HG03135 (cell line): Measurements from ENCODE around the gene SLC15A3.

ENCODE experiments used
- ATAC-seq: cut with Tn5 transposase; IDR thresholded peaks from one replicate; pipeline ENCODE4 v1.9.1; 2021; ENCODE audit warnings: mild to moderate bottlenecking, moderate library complexity; ENCODE audit not compliant: unreplicated experiment

The SLC15A3 gene

DNA sequence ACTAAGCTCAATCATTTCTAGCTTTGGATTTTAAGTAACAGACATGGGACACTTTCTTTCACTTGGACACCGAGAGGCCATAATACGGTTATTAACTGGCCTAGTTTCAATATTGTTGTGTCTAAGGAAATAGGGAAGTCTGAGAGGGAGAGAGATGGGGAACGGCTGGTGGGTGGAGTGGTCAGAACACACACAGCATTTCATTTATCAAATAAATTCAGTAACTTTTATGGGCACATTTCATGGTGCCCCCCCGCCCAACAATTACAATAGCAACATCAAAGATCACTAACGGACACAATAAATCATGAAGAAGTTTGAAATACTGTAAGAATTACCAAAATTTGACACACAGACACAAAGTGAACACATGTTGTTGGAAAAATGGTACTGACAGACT, 56.3 kb downstream of the SLC15A3 start:
- ATAC-seq, result no peak

DNA sequence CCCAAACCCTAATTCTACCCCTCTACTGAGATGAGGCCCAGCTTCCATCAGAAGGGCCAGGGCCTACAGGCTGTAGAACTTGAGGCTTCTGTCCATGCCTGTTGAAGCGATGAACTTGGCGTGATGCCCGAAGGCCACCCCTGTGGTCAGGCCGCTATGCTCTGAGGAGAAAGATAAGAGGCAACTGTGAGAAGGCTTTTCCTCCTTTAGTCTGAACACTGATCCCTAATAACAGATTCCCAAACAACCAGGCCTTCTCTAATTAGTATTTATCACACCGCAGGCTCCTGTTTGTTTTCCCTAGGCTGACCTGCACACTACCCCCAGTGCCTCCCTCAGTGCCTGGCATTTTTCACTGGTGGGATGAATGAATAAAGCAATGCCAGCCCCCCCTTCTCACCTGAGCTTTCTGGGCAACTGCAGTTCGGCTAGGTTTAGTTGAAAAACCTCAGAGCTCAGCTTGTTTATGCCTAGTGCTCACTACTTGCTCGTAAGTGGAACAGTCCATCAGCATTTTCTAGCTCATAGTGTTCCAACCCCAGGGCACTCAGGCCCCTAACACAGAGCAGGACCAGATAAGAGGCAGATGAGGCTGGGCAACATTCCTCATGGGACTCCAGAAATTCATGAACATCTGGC, 60.8 kb downstream of the SLC15A3 start:
- ATAC-seq, result no peak

DNA sequence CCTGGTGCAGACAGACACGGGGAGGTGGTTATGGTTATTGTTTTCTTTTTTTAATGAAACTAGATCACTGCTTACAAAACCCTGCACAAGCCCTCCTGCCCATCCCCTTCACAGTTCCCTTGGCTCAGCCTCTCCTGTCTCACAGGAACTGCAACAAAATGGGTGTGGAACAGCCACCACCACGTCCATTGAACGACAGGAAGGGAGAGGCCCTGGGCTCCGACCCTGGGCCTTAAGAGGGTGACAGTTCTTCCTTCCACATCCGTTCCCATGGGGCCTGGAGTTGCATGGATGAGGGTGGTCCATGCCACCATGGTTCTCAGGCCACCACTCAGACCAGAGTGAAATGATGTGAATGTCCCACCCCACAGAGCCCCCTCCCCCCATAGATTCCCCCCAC, 61.3 kb downstream of the SLC15A3 start:
- no peak for ATAC-seq

DNA sequence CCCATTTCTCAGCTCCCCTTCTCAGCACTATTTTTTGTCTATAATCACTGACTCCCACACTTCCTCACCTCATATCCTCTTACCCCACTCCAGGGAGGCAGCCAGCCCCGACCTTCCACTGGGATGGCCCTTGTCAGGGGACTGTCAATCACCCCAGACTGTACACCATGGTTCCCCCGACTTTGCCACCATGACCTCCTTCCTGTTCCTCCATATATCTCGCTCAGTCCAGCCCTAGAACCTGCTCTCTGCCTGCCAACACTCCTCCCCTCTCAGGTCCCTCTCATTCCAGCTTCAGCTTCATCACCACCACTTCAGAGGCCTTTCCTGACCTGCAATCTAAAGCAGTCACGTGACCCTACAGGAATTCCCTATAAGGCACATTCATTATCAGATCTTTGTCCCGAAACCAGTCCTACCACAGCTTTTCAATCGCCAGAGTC, 62.1 kb downstream of the SLC15A3 start:
- ATAC-seq, result no peak

DNA sequence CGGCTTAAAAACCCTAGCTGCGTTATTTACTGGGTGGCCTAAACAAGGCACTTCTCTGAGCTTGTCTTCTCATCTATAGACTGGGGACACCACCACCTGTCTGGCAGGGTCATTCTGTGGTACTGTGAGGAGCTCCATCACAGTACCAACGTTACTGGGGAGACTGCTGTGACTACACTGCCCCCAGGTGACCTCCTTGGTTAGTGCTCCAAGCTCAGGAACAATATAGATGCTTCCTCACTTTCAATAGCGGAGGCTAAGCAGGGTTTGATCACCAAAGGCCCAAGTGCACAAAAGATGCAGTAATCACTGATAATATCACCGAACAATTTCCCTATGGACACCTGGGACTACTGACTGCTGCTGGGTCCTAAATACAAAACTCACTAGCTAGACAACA, 64.4 kb downstream of the SLC15A3 start:
- peak; percentile 52 for ATAC-seq
